Measurements from ENCODE around the gene MED13. TPM values are rescaled to one million over a fixed set of nuclear protein-coding genes. Genes with fewer than 3 reads are reported as not detected.

MED13 gene
- total RNA-seq, 2 experiments from 2014 or later = 40.3 to 40.6 TPM

DNA sequence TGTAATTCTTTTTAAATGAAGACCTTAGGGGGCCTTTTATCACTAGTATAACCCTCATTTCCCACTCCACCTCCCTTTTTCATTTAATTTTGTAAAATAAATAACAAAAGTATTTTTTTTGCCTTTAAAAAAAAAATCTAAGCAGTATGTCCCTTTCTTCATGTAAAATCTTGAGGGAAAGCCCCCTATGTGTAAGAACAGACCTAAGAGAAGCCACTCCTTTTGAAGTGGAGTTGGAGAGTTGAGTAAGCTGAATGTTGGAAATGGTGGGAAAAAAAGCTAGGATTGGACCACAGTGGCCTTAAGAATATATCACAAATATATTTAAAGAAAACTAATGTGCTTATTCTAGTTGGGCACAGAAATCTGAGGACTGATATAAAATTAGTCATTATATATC, 92.8 kb downstream of the MED13 start:
- no peak overlapping the region for H3K4me3 Mint-ChIP-seq
- intact Hi-C loops (cut with micrococcal nuclease) = loop anchor here (10.0 kb wide), 1 partner anchor 92 kb away; the partner anchor contains the start of gene MED13
- no peaks in the 10 kb centered on the region for H3K27me3 Mint-ChIP-seq
- CTCF ChIA-PET = interaction anchor here (2.1 kb wide), 1 partner anchor 93 kb away, joined by 5 read pairs; no protein-coding TSS in a partner anchor
- H3K4me1 Mint-ChIP-seq (ENCODE audit: low read depth) = peaks cover 18% of the 10 kb centered on the region
- H3K36me3 Mint-ChIP-seq = peaks cover 27% of the 10 kb centered on the region
- no peak overlapping the region for H3K27ac Mint-ChIP-seq
- POLR2A ChIA-PET = no interaction called here
- no peak for DNase-seq
- no peaks in the 10 kb centered on the region for H3K9me3 Mint-ChIP-seq

- CTCF ChIA-PET = no interaction called here
- Mint-ChIP-seq H3K27ac (no peak overlapping the region), H3K9me3 (no peaks in the 10 kb centered on the region), H3K4me3 (no peak overlapping the region), H3K36me3 (peaks cover 26% of the 10 kb centered on the region), H3K4me1 (ENCODE audit: low read depth) (peaks cover 7% of the 10 kb centered on the region), H3K27me3 (no peaks in the 10 kb centered on the region)
- no peak for DNase-seq
- intact Hi-C loops (cut with micrococcal nuclease) = loop anchor here (10.0 kb wide), 1 partner anchor 95 kb away; the partner anchor contains the start of gene MED13
- POLR2A ChIA-PET = interaction anchor here (0.5 kb wide), 1 partner anchor 1599 kb away, joined by 5 read pairs; no protein-coding TSS in a partner anchor
Measured at GRCh38 chr17:61970030-61970429, 95.0 kb downstream of the MED13 start.

GRCh38 chr17:61968757-61969156, 96.3 kb downstream of the MED13 start:
- POLR2A ChIA-PET = no interaction called here
- intact Hi-C loops (cut with micrococcal nuclease) = no loop called here
- no peak overlapping the region for H3K4me3 Mint-ChIP-seq
- CTCF ChIA-PET = no interaction called here
- no peaks in the 10 kb centered on the region for H3K4me1 Mint-ChIP-seq (ENCODE audit: low read depth)
- H3K9me3 Mint-ChIP-seq = no peaks in the 10 kb centered on the region
- H3K27me3 Mint-ChIP-seq = no peaks in the 10 kb centered on the region
- no peak overlapping the region for H3K27ac Mint-ChIP-seq
- DNase-seq = no peak
- H3K36me3 Mint-ChIP-seq = peaks cover 20% of the 10 kb centered on the region

- intact Hi-C loops (cut with micrococcal nuclease) = no loop called here
- Mint-ChIP-seq H3K27me3 (no peaks in the 10 kb centered on the region), H3K4me1 (ENCODE audit: low read depth) (no peaks in the 10 kb centered on the region), H3K9me3 (no peaks in the 10 kb centered on the region), H3K36me3 (peaks cover 21% of the 10 kb centered on the region), H3K4me3 (no peak overlapping the region), H3K27ac (no peak overlapping the region)
- CTCF ChIA-PET = no interaction called here
- DNase-seq = no peak
- POLR2A ChIA-PET = no interaction called here
Measured at GRCh38 chr17:61967729-61968128, 97.3 kb downstream of the MED13 start.

DNA sequence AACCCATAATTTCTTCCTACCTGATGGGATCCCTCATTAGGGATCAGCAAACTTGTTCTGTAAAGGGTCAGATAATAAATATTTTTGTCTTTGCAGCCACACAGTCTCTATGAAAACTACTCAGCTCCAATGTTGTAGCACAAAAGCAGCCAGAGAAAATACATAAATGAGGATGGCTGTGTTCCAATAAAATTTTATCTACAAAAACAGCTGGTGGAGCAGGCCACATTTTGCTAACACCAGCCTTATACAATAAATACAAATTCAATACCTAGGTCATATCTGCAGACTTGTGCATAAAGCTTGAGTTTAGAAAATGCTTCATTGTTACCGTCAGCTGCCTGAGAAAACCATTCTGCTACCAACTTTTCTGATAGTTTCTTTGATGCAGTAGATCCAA, 98.9 kb downstream of the MED13 start:
- Mint-ChIP-seq H3K9me3 (no peaks in the 10 kb centered on the region), H3K27me3 (no peaks in the 10 kb centered on the region), H3K27ac (no peak overlapping the region), H3K36me3 (peaks cover 19% of the 10 kb centered on the region), H3K4me1 (ENCODE audit: low read depth) (no peaks in the 10 kb centered on the region), H3K4me3 (no peak overlapping the region)
- CTCF ChIA-PET = interaction anchor here (1.5 kb wide), 1 partner anchor 38 kb away, joined by 3 read pairs; the partner anchor contains the start of gene INTS2
- intact Hi-C loops (cut with micrococcal nuclease) = no loop called here
- POLR2A ChIA-PET = no interaction called here
- no peak for DNase-seq

DNA sequence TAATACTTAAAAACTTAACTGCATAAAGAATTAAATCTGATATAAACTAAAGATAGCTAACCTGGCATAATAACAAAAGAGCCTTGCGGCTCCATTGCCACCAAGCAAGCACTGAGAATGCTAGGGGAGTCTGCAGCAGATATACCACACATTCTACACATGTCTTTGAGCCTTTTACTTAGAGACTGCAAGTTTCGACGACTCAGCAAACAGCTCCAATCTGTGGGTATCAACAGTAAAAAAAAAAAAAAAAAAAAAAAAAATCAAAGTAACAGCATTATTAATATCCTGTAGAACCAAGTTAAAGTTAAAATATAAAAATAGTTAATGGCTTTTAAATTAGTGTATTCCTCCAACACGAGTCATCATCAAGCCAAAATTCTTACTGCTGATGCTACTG, 109.5 kb downstream of the MED13 start:
- H3K9me3 Mint-ChIP-seq = no peaks in the 10 kb centered on the region
- CTCF ChIA-PET = no interaction called here

DNA sequence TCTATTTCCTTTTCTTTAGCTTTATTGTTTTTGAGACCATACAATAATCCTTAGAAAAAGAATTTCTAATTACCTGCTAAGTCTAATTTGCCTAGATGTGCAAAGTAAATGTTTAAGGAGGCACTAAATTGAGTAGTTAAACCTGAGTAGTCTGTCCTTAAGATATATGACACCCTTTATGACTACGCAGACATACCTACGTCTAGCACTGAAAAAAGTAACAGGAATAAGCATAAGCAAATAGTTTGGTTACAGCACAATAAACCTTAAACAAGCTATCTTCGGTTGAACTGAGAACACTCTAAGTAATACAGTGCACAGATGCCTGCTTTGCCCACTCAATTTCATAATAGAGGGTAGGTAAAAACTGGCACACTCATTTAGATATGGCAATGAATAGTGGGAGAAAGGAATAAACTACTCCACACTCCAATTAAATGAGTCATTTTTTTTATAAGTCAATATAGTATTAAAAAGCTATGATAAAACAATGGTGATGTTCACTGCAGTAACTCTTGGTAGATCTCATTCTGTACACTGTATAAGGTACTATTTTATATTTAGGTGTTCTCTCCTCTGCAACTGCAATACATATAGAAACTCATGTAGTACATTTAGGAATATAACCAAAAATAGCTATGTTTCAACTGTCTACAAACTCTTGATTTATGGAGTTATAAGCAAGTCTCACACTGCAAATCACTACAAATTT, 117.6 kb downstream of the MED13 start:
- POLR2A ChIA-PET = no interaction called here
- Mint-ChIP-seq H3K27me3 (no peaks in the 10 kb centered on the region), H3K4me1 (ENCODE audit: low read depth) (peaks cover 3% of the 10 kb centered on the region), H3K27ac (no peak overlapping the region), H3K4me3 (no peak overlapping the region), H3K36me3 (peaks cover 17% of the 10 kb centered on the region), H3K9me3 (no peaks in the 10 kb centered on the region)
- DNase-seq = no peak
- intact Hi-C loops (cut with micrococcal nuclease) = no loop called here
- CTCF ChIA-PET = no interaction called here

More for the DNA sequence above, 109.5 kb downstream of the MED13 start:
- Mint-ChIP-seq H3K36me3 (peaks cover 20% of the 10 kb centered on the region), H3K4me3 (no peak overlapping the region), H3K4me1 (ENCODE audit: low read depth) (no peaks in the 10 kb centered on the region), H3K27ac (no peak overlapping the region), H3K27me3 (no peaks in the 10 kb centered on the region)
- DNase-seq = no peak
- POLR2A ChIA-PET = no interaction called here
- intact Hi-C loops (cut with micrococcal nuclease) = no loop called here

DNA sequence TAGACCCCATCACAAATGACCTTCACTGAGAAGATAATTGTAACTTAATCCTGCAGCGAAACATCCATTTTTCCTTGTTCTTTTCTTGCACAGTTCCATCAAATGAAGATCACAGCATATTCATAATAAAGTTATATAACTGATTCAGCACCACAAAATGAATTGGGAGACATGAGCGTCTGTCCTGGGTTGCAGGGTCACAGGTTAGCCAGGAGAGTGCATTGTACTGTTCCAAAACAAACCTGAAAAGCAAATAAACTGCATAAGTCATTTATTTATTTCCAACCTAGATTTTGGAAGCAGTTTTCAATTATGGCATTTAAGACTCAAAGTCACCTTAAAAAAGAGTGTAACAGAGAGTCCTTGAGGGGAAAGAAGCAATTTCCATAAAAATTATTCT, 118.7 kb downstream of the MED13 start:
- H3K36me3 Mint-ChIP-seq = peaks cover 17% of the 10 kb centered on the region
- no peaks in the 10 kb centered on the region for H3K9me3 Mint-ChIP-seq
- H3K27ac Mint-ChIP-seq = no peak overlapping the region
- intact Hi-C loops (cut with micrococcal nuclease) = no loop called here
- peaks cover 3% of the 10 kb centered on the region for H3K4me1 Mint-ChIP-seq (ENCODE audit: low read depth)
- DNase-seq = no peak
- H3K27me3 Mint-ChIP-seq = no peaks in the 10 kb centered on the region
- ChIA-PET POLR2A (no interaction called here), CTCF (no interaction called here)
- no peak overlapping the region for H3K4me3 Mint-ChIP-seq

DNA sequence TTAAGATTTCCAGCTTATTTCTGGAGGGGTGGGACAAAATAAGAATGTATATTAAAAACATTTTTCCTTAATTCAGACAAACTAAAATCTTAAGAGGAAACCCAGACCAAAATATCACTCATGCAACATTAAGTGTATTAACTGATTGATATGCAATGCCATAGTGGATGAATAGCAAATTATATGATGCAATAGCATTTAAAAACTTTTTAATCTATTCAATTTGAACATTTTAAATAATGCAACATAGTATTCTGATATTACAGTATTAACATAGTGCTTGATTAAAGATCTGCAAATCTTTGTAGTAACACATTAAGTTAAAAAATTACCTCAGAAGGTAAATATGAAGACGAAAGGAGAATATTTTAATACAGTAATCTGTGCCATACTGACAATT, 122.0 kb downstream of the MED13 start:
- POLR2A ChIA-PET = no interaction called here
- Mint-ChIP-seq H3K4me1 (ENCODE audit: low read depth) (peaks cover 3% of the 10 kb centered on the region), H3K36me3 (peaks cover 12% of the 10 kb centered on the region), H3K9me3 (no peaks in the 10 kb centered on the region), H3K4me3 (no peak overlapping the region), H3K27ac (no peak overlapping the region), H3K27me3 (no peaks in the 10 kb centered on the region)
- intact Hi-C loops (cut with micrococcal nuclease) = no loop called here
- CTCF ChIA-PET = no interaction called here
- DNase-seq = no peak

- Mint-ChIP-seq H3K27me3 (no peaks in the 10 kb centered on the region), H3K36me3 (peaks cover 10% of the 10 kb centered on the region), H3K4me3 (no peak overlapping the region), H3K4me1 (ENCODE audit: low read depth) (peaks cover 3% of the 10 kb centered on the region), H3K9me3 (no peaks in the 10 kb centered on the region), H3K27ac (no peak overlapping the region)
- intact Hi-C loops (cut with micrococcal nuclease) = no loop called here
- CTCF ChIA-PET = interaction anchor here (0.6 kb wide), 1 partner anchor 80 kb away, joined by 4 read pairs; no protein-coding TSS in a partner anchor
- POLR2A ChIA-PET = no interaction called here
- DNase-seq = no peak
Measured at GRCh38 chr17:61942085-61942484, 123.0 kb downstream of the MED13 start.

- peaks cover 6% of the 10 kb centered on the region for H3K36me3 Mint-ChIP-seq
- H3K27me3 Mint-ChIP-seq = no peaks in the 10 kb centered on the region
- peaks cover 20% of the 10 kb centered on the region for H3K4me1 Mint-ChIP-seq (ENCODE audit: low read depth)
- ChIA-PET CTCF (interaction anchor here (1.0 kb wide), 1 partner anchor 38 kb away, joined by 3 read pairs; no protein-coding TSS in a partner anchor), POLR2A (interaction anchor here (1.3 kb wide), 1 partner anchor 64 kb away, joined by 3 read pairs; the partner anchor contains the start of gene BRIP1)
- no peaks in the 10 kb centered on the region for H3K9me3 Mint-ChIP-seq
- H3K4me3 Mint-ChIP-seq = peak overlapping the region; percentile 90
- H3K27ac Mint-ChIP-seq = peak overlapping the region; percentile 92
- intact Hi-C loops (cut with micrococcal nuclease) = loop anchor here (1.0 kb wide), 1 partner anchor 65 kb away; the partner anchor contains the start of gene BRIP1
- DNase-seq = no peak
Measured at GRCh38 chr17:61928101-61928436, 137.0 kb downstream of the MED13 start.

- Mint-ChIP-seq H3K9me3 (no peaks in the 10 kb centered on the region), H3K4me1 (ENCODE audit: low read depth) (peaks cover 20% of the 10 kb centered on the region), H3K27ac (peak within 1 kb of the TSS; percentile 92), H3K36me3 (peaks cover 7% of the 10 kb centered on the region), H3K27me3 (no peaks in the 10 kb centered on the region), H3K4me3 (peak within 1 kb of the TSS; percentile 90)
- CTCF ChIA-PET = interaction anchor here (1.0 kb wide), 1 partner anchor 38 kb away, joined by 3 read pairs; no protein-coding TSS in a partner anchor
- POLR2A ChIA-PET = interaction anchor here (1.3 kb wide), 1 partner anchor 64 kb away, joined by 3 read pairs; the partner anchor contains the start of gene BRIP1
- intact Hi-C loops (cut with micrococcal nuclease) = loop anchor here (1.0 to 2.0 kb wide), 3 partner anchors 64 to 181 kb away; partner anchors contain the start of gene BRIP1
- DNase-seq = peak; percentile 97
Measured at GRCh38 chr17:61927208-61928100, 137.6 kb downstream of the MED13 start, which contains the start of gene INTS2. INTS2 (minus strand) TSS chr17:61927982; CDS start chr17:61926644, 1,338 bp downstream.
